ENCODE data around the gene STK33. TPM values are rescaled to one million over a fixed set of nuclear protein-coding genes. Genes with fewer than 3 reads are reported as not detected.

Gene STK33
- polyA plus RNA-seq, 1 of the 3 experiments (the other 2 are of a cell fraction) = 12.3 TPM

GRCh38 chr11:8631395-8632118 is 37.5 kb upstream of the STK33 start:
- 83% methylated on average over 6 of the region's 6 CpGs for WGBS (ENCODE audit: low lambda C conversion rate)
- no peak overlapping the region for H3K9ac ChIP-seq
- H4K20me1 ChIP-seq (ENCODE audit: insufficient read depth) = no peaks in the 10 kb centered on the region
- H3K79me2 ChIP-seq (ENCODE audit: insufficient read depth) = no peaks in the 10 kb centered on the region
- H3K27ac ChIP-seq (ENCODE audit: low read depth in 2 of 2, low read length in 1 of 2) = peak overlapping the region in 1 of 2 experiments; percentile 33; a peak in 1 of 4 replicates
- H3K9me3 ChIP-seq = no peaks in the 10 kb centered on the region
- H2AFZ ChIP-seq (ENCODE audit: low read depth) = no peak overlapping the region
- no peak for TF ChIP-seq REST (IDR thresholded peaks at IDR 0.05; ENCODE audit: low read depth, low read length)
- TF ChIP-seq NFIC (IDR thresholded peaks at IDR 0.05; ENCODE audit: borderline replicate concordance) = peak; percentile 57; the same call in 1 of the 2 replicates
- no peak for TF ChIP-seq CHD2 (IDR thresholded peaks at IDR 0.05; ENCODE audit: low read length, partially characterized antibody)
- H3K4me3 ChIP-seq (ENCODE audit: low read depth in 2 of 2, low read length in 1 of 2) = no peak overlapping the region
- H3K27me3 ChIP-seq (ENCODE audit: insufficient read depth) = no peaks in the 10 kb centered on the region
- no peaks in the 10 kb centered on the region for H3F3A ChIP-seq (replicated peaks; ENCODE audit: insufficient read depth)
- CTCF ChIA-PET = interaction anchor here (1.0 kb wide), 1 partner anchor 15 kb away, joined by 4 read pairs; no protein-coding TSS in a partner anchor
- no peak for DNase-seq
- POLR2A ChIA-PET = interaction anchor here (0.6 kb wide), 1 partner anchor 25 kb away, joined by 3 read pairs; no protein-coding TSS in a partner anchor
- H3K36me3 ChIP-seq (replicated peaks in 1 of 2; ENCODE audit: control insufficient read depth in 1 of 2, insufficient read depth in 2 of 2, low read length in 1 of 2) = peaks cover 13 to 16% of the 10 kb centered on the region in 2 experiments
- H3K4me2 ChIP-seq = no peak overlapping the region
- H3K9me2 ChIP-seq = no peaks in the 10 kb centered on the region
- no peaks in the 10 kb centered on the region for H3K4me1 ChIP-seq (ENCODE audit: control insufficient read depth in 1 of 2, insufficient read depth in 2 of 2, low read depth in 1 of 2, low read length in 1 of 2)

- POLR2A ChIA-PET = no interaction called here
- WGBS (ENCODE audit: low lambda C conversion rate) = 100% methylated on average over 1 of the region's 2 CpGs
- CTCF ChIA-PET = no interaction called here
Observed at GRCh38 chr11:8624698-8625097, 30.7 kb upstream of the STK33 start.

GRCh38 chr11:8621147-8621546 is 27.1 kb upstream of the STK33 start:
- Histone ChIP-seq H3K27ac (ENCODE audit: low read depth in 2 of 2, low read length in 1 of 2) (no peak overlapping the region), H3K4me2 (no peak overlapping the region), H3K9me3 (no peaks in the 10 kb centered on the region), H3K9me2 (no peaks in the 10 kb centered on the region), H3K27me3 (ENCODE audit: insufficient read depth) (no peaks in the 10 kb centered on the region), H4K20me1 (ENCODE audit: insufficient read depth) (no peaks in the 10 kb centered on the region), H3K4me3 (ENCODE audit: low read depth in 2 of 2, low read length in 1 of 2) (no peak overlapping the region), H3F3A (replicated peaks; ENCODE audit: insufficient read depth) (no peaks in the 10 kb centered on the region), H2AFZ (ENCODE audit: low read depth) (no peak overlapping the region), H3K79me2 (ENCODE audit: insufficient read depth) (no peaks in the 10 kb centered on the region), H3K36me3 (replicated peaks in 1 of 2; ENCODE audit: control insufficient read depth in 1 of 2, insufficient read depth in 2 of 2, low read length in 1 of 2) (peaks cover 0 to 51% of the 10 kb centered on the region in 2 experiments), H3K9ac (no peak overlapping the region), H3K4me1 (ENCODE audit: control insufficient read depth in 1 of 2, insufficient read depth in 2 of 2, low read depth in 1 of 2, low read length in 1 of 2) (no peaks in the 10 kb centered on the region; a peak in 1 of 4 replicates)
- POLR2A ChIA-PET = no interaction called here
- CTCF ChIA-PET = no interaction called here
- DNase-seq = no peak
- no peak for TF ChIP-seq ELF1 (IDR thresholded peaks at IDR 0.05)
- TF ChIP-seq JUND (IDR thresholded peaks at IDR 0.05) = no peak
- no peak for TF ChIP-seq SMC3 (IDR thresholded peaks at IDR 0.05; ENCODE audit: low read depth, low read length)
- TF ChIP-seq USF1 (IDR thresholded peaks at IDR 0.05; ENCODE audit: borderline replicate concordance, low read depth) = no peak
- no peak for TF ChIP-seq FOSL2 (IDR thresholded peaks at IDR 0.05; ENCODE audit: borderline replicate concordance, low read depth)
- no peak for TF ChIP-seq CTCF (IDR thresholded peaks at IDR 0.05)
- 60% methylated on average over 3 of the region's 4 CpGs for WGBS (ENCODE audit: low lambda C conversion rate)

More at GRCh38 chr11:8624698-8625097, 30.7 kb upstream of the STK33 start:
- H3K9ac ChIP-seq = no peak overlapping the region
- H3K4me2 ChIP-seq = no peak overlapping the region
- no peaks in the 10 kb centered on the region for H4K20me1 ChIP-seq (ENCODE audit: insufficient read depth)
- no peaks in the 10 kb centered on the region for H3K9me3 ChIP-seq
- H3K27ac ChIP-seq (ENCODE audit: low read depth in 2 of 2, low read length in 1 of 2) = no peak overlapping the region
- no peak overlapping the region for H3K4me3 ChIP-seq (ENCODE audit: low read depth in 2 of 2, low read length in 1 of 2)
- no peaks in the 10 kb centered on the region for H3F3A ChIP-seq (replicated peaks; ENCODE audit: insufficient read depth)
- no peaks in the 10 kb centered on the region for H3K27me3 ChIP-seq (ENCODE audit: insufficient read depth)
- no peak for TF ChIP-seq NRF1 (IDR thresholded peaks at IDR 0.05; ENCODE audit: low read depth, low read length)
- no peaks in the 10 kb centered on the region for H3K9me2 ChIP-seq
- no peak overlapping the region for H2AFZ ChIP-seq (ENCODE audit: low read depth)
- no peak for DNase-seq
- no peaks in the 10 kb centered on the region for H3K79me2 ChIP-seq (ENCODE audit: insufficient read depth)
- no peaks in the 10 kb centered on the region; a peak in 1 of 4 replicates for H3K4me1 ChIP-seq (ENCODE audit: control insufficient read depth in 1 of 2, insufficient read depth in 2 of 2, low read depth in 1 of 2, low read length in 1 of 2)
- H3K36me3 ChIP-seq (replicated peaks in 1 of 2; ENCODE audit: control insufficient read depth in 1 of 2, insufficient read depth in 2 of 2, low read length in 1 of 2) = peaks cover 0 to 35% of the 10 kb centered on the region in 2 experiments
